ENCODE results near the gene STARD7.

Gene STARD7

GRCh38 chr2:96135621-96136020, 73.0 kb downstream of the STARD7 start:
- no peak for FAIRE-seq
- TF ChIP-seq TAF1 (IDR thresholded peaks at IDR 0.05; ENCODE audit: low read depth, low read length) (no peak), POU2F2 (IDR thresholded peaks at IDR 0.05; ENCODE audit: low read depth, low read length) (no peak), SPI1 (IDR thresholded peaks at IDR 0.05; ENCODE audit: low read depth, low read length) (no peak), POLR2AphosphoS5 (IDR thresholded peaks at IDR 0.05; ENCODE audit: low read depth, low read length) (no peak), POLR2A (IDR thresholded peaks at IDR 0.05; ENCODE audit: low read depth, low read length) (no peak), PAX5 (IDR thresholded peaks at IDR 0.05; ENCODE audit: insufficient read depth, low read length, severe bottlenecking) (no peak)
- DNase-seq (ENCODE audit: insufficient read length, low spot score): no peak

- FAIRE-seq (no peak), DNase-seq (ENCODE audit: insufficient read length, low spot score) (no peak)
- TF ChIP-seq PAX5 (IDR thresholded peaks at IDR 0.05; ENCODE audit: insufficient read depth, low read length, severe bottlenecking) (no peak), SPI1 (IDR thresholded peaks at IDR 0.05; ENCODE audit: low read depth, low read length) (no peak), TAF1 (IDR thresholded peaks at IDR 0.05; ENCODE audit: low read depth, low read length) (no peak), POLR2AphosphoS5 (IDR thresholded peaks at IDR 0.05; ENCODE audit: low read depth, low read length) (no peak), POLR2A (IDR thresholded peaks at IDR 0.05; ENCODE audit: low read depth, low read length) (no peak), POU2F2 (IDR thresholded peaks at IDR 0.05; ENCODE audit: low read depth, low read length) (no peak)
Observed at GRCh38 chr2:96135171-96135570, 73.5 kb downstream of the STARD7 start.

Data from GM12891 (cell line).